ENCODE data around the gene NXT1.

The NXT1 gene

DNA sequence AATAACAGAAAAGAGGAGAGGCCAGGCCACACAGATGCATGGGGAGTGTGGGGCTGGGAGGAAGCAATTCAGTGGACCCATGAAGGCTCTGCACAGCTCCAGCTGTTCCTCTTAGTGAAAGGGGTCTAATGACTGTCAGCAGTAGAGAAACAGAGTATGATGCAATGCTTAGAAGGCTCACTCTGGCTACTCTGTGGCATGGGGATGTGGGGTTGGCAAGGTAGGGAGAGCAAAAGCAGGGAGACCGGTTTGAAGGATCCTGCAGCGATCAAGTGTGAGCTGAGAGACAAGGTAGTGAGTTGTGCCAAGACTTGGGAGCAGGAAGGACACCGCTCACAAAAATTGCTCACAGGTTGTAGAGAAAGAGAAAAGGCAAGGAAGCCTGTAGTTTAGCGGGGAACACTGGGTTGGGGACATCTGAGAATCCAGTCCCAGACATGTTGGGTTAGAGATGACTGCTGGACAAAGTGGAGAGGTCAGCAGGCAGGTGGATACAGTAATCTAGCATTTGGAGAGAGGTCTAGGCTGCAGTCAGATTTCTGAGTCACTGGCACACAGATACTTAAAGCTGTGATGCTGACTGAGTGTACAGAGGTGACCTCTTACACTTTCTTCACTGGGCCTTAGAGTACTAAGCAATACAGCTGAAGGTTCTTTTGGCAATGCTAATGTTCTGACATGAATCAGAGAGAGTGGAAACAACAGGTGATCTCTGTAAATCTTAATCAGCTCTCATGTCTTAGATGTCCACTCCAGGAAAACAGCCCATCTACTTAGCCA, 43.6 kb downstream of the NXT1 start:
- no peak for DNase-seq

DNA sequence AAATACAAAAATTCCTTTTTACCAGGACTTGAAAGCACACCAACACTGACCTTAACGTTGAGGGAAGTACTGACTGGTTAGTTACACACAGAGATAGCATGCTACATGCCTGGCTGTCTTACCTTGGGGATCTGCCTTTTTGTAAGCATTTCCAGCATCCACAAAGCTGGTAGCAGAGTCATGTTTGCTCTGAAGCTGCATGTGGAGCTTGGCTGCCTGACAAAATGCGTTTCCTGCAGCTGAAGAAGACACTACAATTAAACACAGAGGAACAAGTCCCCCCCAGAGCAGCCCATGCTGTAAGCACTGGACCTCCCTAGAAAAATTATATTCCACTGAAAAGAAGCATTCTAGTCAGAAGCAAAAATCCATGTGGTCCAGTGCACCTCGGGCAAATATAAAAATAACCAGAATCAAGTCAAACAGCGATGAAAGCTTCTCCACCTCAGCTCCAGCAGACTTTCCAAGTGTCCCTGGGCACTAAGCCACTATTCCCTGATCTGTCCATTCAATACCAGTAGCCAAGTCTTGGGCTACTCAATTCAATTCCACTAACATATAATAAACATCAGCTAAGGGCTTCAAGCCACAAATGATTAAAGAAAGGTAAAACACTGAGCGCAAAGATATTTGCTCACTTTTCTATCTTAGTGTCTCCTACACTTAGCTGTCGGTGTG, 46.5 kb downstream of the NXT1 start:
- DNase-seq = no peak

DNA sequence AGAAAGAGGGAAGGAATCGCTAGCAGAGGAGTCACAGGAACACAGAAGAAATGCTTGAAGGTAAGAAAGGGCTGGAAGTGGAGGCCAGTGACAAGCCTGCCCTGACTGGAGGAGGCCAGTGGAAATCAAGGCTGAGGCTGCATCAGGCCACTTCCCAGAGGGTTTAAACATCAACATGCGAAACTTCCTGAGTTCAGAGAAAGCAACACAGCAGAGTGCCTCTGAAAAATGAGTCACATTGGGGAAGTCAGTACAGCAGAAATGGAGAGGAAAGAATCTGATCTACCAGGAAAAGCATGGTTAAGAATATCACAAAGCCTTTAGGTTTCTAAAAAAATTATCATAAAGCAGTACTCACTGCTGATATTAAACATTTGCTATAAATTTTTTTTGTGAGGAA, 47.4 kb downstream of the NXT1 start:
- DNase-seq = no peak

DNA sequence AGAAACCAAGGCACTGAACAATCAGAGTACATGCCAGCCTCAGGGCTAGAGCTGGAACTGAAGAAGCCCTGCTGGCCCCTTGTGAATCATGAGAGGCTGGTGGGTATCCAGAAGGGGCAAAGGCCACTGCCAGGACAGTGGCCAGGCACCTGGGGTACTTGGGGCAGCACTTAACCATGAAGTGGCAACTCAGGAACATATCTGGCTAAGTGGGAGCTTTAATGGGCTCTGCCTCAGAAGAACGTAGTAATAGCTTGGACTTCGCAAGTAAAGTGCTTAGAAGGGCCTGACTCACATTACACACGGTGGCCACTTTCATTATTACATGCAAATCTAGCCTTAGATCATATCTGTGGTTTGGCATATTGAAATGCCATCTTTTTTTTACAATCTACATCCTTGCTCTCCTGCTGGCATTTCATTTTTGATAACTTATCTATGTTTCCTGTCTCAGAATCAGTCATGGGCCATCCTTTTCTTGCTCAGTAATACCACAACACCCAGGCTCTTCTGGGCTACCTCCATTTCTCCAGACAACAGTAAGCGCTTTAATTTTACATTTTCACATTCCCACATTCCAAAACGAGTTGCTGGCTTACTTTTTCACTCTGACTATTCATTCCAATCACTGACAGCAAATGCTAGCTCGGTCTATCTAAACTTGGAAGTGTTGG, 49.1 kb downstream of the NXT1 start:
- no peak for DNase-seq

DNA sequence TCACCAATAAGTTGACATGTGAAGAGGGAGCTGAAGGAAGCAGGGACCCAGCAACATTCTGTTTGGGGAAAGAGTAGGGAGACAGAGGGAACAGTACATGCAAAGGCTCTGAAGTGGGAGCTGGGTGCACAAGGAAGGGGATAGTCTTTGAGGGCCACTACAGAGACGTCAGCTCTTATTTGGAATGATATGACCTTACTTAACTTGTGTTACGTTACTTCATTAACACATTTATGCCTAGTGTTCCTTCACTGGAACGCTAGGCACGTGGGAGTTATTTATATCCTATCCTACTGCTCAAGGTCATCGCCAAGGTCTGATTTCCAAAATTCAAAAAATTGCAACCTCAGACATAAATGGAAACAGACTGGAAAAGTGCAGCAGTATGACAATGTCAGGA, 50.5 kb downstream of the NXT1 start:
- DNase-seq = no peak

DNA sequence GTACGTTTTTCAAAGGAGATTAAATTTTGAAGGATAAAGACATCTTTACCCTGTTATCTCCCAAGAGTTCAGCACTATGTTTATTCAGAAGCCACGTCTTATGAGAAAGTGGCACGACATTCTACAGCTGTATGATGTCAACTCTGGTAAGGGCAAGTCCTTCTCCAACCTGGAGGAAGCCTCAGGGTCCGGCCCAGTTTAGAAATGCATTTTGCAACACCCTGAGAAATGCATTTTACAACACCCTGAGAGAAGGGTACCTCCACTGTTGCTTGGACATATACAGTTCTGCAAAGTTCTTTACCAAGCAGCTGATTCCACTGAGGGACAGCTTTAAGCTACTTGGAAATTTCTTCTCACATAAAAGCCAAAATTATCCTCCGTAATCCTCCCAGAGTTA, 53.2 kb downstream of the NXT1 start:
- DNase-seq = no peak

DNA sequence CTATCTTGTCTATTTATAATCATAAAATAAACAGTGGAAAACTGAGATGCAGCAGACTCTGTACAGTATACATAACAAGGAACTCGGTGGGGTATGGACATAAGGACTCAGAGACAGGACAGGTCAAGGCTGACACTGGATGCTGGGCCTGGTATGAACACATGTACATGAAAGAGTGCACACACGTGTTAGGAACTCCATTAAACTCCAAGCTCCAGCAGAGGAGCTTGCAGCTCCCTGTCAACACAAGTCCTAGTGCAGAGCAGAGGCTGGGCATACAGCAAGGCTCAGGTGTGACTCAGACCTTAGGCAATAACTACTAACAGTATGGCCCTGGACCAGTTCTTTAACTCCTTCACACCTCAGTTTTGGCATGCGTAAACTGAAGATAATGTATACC, 53.6 kb downstream of the NXT1 start:
- no peak for DNase-seq

Measured in NCI-H2081 treated with DMSO at 0.1 percent for 48 hours (cell line).